Measurements from ENCODE around the gene CIC.
"Not testable (repeated sequence)": the region's sequence is repeated elsewhere in the genome, so short reads cannot be mapped to it uniquely, and the experiment has no call there.

The CIC gene

GRCh38 chr19:42313096-42313839 lies 44.2 kb downstream of the CIC start, which contains the start of gene TMEM145:
TSS of gene TMEM145 (plus strand) at chr19:42313309. CDS start at chr19:42313377, 68 bp downstream.
- peak; percentile 55 for DNase-seq (ENCODE audit: low spot score)

DNA sequence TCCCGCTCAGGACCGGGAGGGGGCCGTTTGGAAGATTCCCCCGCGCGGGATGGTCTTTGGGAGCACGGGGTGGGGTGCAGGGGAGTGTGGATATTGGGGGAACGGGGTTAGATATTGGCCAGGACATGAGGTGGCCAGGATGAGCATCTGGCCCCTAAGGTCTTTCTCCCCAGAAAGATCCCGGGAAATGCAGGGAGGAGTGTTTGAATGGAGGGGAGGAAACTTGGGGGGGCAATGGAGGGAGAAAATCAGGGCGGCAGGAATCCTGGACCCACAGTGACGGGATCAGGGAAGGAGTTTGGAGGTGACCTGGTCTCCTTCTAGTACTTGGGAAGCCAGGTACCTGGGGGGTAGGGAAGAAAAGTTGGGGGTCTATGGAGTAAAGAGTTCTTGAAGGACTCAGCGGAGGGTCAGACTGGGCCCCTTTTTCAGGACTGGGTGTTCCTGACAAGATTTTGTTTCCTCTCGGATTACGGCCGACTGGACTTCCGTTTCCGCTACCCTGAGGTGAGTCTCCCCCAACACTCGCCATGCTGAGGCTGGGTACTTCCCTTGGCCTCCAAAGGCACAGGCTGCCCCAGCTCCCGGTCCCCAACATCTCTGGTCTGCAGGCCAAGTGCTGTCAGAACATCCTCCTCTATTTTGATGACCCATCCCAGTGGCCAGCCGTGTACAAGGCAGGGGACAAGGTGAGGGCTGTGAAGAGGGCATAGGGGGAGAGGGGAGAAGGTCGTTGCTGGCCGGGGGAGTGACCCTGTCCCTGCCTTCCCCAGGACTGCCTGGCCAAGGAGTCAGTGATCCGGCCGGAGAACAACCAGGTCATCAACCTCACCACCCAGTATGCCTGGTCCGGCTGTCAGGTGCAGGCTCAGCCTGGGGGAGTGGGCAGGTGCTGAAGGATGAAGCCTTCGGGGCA lies 45.0 kb downstream of the CIC start:
- no peak for DNase-seq (ENCODE audit: low spot score)

GRCh38 chr19:42315024-42315423 lies 46.0 kb downstream of the CIC start:
- no peak for DNase-seq (ENCODE audit: low spot score)

- DNase-seq (ENCODE audit: low spot score), result no peak
Observed at GRCh38 chr19:42316223-42317211, 47.5 kb downstream of the CIC start.

GRCh38 chr19:42317535-42317934 lies 48.5 kb downstream of the CIC start:
- DNase-seq (ENCODE audit: low spot score), result no peak

GRCh38 chr19:42322305-42322704 lies 53.3 kb downstream of the CIC start:
- DNase-seq (ENCODE audit: low spot score), result no peak

DNA sequence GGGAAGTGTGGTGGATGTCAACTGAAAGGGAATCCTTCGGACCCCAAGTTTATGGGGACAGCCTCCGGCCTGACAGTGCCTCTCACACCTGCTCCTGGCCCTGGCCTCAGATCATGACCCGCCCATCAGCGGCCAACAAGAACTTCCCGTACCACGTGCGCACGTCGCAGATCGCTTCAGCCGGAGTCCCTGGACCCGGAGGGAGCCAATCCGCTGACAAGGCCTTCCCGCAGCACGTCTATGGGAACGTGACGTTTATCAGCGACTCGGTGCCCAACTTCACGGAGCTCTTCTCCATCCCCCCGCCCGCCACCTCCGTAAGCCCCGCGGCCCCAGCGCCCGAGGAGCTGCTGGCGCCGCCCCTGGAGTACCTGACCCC lies 54.4 kb downstream of the CIC start:
- no peak for DNase-seq (ENCODE audit: low spot score)

- no peak for DNase-seq (ENCODE audit: low spot score)
Observed at GRCh38 chr19:42323852-42324654, 55.0 kb downstream of the CIC start.

DNA sequence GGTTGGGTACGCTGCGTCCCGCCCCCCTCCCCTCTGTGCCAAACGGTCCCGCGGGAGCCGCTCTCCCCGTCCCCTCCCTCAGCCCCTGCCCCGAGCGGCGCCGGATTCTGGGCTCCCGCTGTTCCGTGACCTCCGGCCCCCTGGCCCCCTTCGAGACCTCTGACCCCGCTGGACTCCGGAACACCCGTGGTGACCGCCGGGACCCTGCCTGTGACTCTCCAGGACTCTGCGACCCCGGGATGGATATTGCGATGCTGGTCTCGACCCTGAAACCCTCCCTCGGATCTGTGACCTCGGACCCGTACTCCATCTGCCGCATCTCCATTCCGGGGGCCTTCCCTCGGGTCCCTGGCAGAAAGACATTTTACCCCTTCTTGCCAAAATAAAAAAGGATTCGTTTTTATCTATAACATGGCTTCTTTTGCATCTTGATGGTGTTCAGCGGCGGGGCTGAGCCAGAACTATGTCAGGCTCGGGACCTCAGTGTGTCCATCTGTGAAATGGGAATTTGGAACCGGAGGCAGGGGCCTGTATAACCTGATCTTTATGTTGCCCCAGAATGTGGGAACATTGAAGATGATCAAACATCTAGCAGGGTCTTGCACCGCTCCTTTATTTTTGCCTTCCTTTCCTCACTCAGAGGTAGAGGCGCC lies 55.7 kb downstream of the CIC start:
- DNase-seq (ENCODE audit: low spot score), result no peak

DNA sequence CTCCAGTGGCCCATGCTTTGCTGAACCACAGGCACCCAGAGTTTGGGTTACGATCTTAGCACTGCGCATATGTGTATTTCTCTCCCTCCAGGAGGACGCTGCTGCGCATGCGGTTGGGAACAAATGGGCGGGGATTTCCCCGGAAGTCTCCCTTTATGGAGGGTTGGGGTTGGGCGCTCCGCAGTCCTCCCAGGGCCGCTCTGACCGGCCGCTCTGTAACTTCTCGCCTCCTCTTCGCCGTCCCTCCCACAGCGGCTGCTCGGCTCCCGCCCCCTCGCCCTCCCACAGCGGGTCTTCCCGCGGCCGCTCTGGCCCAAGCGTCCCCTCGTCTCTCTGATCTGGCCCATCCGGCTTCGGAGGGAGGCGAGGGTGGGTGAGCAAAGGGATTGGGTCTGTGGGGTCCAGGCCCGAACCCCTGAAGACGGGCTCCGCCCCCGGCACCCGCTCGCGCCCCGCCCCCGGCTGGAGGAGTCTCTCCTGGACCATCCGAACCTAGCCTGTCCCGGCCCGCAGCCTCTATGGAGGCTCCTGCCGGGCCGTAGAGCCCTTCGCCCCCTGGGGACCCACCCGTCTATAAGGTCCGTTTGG lies 56.4 kb downstream of the CIC start, which contains the start of gene MEGF8:
MEGF8 (plus strand) TSS at position 328 of the 588 bp plus-strand sequence. CDS start 609 bp downstream, outside the sequence.
- peak; percentile 98 for DNase-seq (ENCODE audit: low spot score)

GRCh38 chr19:42325896-42326771 lies 57.1 kb downstream of the CIC start:
- DNase-seq (ENCODE audit: low spot score), result no peak

DNA sequence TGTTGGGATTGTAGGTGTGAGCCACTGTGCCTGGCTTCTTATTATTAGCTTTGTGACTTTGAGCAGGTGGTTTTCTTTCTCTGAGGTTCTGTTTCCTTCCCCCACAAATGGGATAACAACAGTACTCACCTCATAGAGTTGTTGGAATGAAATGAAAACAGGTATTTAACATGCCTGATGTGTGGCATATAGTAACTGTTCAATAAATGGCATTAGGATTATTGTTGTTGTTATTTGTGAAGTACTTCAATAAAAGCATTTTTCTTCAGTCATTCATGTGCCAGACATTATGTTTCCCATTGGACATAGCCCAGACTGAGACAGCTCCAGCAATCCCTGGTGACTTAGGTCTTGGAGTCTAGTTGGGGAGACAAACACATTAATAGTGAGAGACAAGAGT lies 57.9 kb downstream of the CIC start:
- no peak for DNase-seq (ENCODE audit: low spot score)

DNA sequence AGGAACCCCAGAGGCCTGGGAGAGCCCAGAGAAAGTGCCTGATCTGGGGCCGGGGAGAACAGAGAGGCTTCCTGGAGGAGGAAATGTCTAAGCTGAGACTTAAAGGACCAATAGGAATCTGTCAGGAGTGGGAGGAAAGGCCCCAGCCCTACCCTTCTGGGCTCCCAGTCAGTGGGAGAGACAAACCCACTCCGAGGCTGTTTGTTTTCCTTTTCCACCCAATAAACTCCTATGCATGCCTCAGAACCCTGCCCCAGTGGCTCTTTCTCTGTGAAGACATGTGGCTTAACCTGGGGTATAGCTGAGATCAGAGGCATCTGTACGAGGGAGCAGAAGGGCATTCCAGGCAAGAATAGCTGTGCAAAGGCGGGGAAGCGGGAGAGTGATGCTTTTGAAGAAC lies 58.3 kb downstream of the CIC start:
- no peak for DNase-seq (ENCODE audit: low spot score)

DNA sequence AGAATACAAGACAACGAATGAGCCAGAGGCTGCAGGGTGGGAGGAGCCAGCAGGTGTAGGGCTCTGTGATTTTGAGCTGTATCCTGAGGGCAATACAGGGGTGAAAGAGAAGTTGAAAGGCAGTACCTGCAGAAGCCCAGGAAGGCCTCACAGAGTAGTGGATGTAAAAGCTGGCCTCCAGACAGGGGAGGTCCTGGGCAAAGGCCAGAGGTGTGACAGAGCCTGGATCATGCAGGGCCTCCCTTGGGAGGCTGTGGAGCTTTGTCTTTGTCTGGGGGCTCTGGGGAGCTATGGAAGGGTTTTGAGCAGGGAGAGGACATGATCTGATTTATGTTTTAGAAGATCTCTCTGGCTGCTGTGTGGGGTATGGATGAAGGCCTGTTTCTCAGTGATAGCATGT lies 59.1 kb downstream of the CIC start:
- no peak for DNase-seq (ENCODE audit: low spot score)

- DNase-seq (ENCODE audit: low spot score), result no peak
Observed at GRCh38 chr19:42328854-42329253, 59.8 kb downstream of the CIC start.

- no peak for DNase-seq (ENCODE audit: low spot score)
Observed at GRCh38 chr19:42330241-42330711, 61.2 kb downstream of the CIC start.

DNA sequence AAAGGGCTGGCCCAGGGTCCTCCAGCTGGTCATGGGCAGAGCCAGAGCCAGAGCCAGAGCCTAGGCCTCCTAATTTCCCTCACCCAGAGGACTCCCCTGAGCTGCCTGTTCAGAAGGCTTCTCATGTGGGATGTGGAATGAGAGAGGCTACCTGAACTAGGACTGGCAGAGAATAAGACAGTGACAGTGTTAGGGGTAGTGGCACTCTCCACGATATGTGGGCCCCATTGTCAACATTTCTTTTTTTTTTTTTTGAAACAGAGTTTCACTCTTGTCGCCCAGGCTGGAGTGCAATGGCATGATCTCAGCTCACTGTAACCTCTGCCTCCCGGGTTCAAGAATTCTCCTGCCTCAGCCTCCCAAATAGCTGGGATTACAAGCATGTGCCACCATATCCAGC lies 62.3 kb downstream of the CIC start:
- not testable (repeated sequence) for DNase-seq (ENCODE audit: low spot score)

GRCh38 chr19:42332059-42332458 lies 63.0 kb downstream of the CIC start:
- no peak for DNase-seq (ENCODE audit: low spot score)

GRCh38 chr19:42333018-42333417 lies 64.0 kb downstream of the CIC start:
- DNase-seq (ENCODE audit: low spot score), result no peak

Measured in Ammon's horn (tissue), 1 donor.